Measurements from ENCODE around the gene GYG2. TPM values are rescaled to one million over a fixed set of nuclear protein-coding genes. Genes with fewer than 3 reads are reported as not detected.

The GYG2 gene
- total RNA-seq, 2 donors from 2014 or later: 4.3 to 6.0 TPM

DNA sequence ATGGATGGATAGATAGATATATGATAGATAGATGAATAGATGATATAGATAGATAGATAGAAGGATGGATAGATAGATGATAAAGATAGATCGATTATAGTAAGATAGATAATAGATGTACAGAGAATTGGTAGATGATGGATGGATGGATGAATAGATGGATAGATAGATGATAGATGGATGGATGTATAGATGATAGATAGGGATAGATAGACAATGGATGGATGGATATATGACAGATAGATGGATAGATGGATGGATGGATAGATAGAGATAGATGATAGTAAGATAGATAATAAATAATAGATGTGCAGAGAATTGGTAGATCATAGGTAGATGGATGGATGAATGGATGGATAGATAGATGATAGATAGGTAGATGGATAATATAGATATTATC is 12.2 kb downstream of the GYG2 start:
- Histone ChIP-seq H3K27me3 (no peaks in the 10 kb centered on the region), H3K27ac (no peak overlapping the region), H3K9me3 (peaks cover 0 to 14% of the 10 kb centered on the region in 2 donors), H3K36me3 (no peaks in the 10 kb centered on the region), H3K4me3 (no peak overlapping the region), H3K4me1 (no peaks in the 10 kb centered on the region)
- TF ChIP-seq CTCF (IDR thresholded peaks at IDR 0.05): no peak
- no peak for DNase-seq (ENCODE audit: low spot score)

- TF ChIP-seq CTCF (IDR thresholded peaks at IDR 0.05): no peak
- H3K4me1 ChIP-seq: no peaks in the 10 kb centered on the region
- no peaks in the 10 kb centered on the region for H3K36me3 ChIP-seq
- no peak overlapping the region for H3K27ac ChIP-seq
- no peak for DNase-seq (ENCODE audit: low spot score)
- no peak overlapping the region for H3K4me3 ChIP-seq
- peaks cover 0 to 14% of the 10 kb centered on the region in 2 donors for H3K9me3 ChIP-seq
- H3K27me3 ChIP-seq: no peaks in the 10 kb centered on the region
Measured at GRCh38 chrX:2841537-2841936, 12.8 kb downstream of the GYG2 start.

GRCh38 chrX:2846992-2847391 is 18.3 kb downstream of the GYG2 start:
- no peaks in the 10 kb centered on the region for H3K36me3 ChIP-seq
- no peak for TF ChIP-seq CTCF (IDR thresholded peaks at IDR 0.05)
- H3K9me3 ChIP-seq: no peaks in the 10 kb centered on the region
- no peak overlapping the region for H3K4me3 ChIP-seq
- no peaks in the 10 kb centered on the region for H3K4me1 ChIP-seq
- DNase-seq (ENCODE audit: low spot score): no peak
- no peak overlapping the region for H3K27ac ChIP-seq
- no peaks in the 10 kb centered on the region for H3K27me3 ChIP-seq

DNA sequence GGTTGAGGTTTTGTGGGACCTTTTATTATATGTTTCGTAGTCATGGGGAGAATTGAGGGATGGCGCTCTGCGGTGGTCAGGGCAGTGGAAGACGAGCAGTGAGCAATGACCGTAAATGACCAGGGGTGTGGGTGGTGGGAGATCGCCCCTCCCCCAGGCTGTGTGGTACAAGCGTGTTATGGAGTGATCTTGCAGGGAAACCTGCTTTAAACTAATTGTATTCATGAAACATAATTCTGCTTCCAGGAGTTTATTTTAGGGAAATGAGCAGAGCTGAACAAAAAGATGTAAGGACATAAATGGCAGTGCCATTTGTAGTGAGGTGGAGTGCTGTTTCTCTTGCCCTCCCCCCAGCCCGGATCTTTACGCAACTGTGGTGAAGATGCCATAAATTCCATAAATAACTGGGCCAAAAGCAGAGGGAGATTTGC is 20.2 kb downstream of the GYG2 start:
- Histone ChIP-seq H3K4me3 (no peak overlapping the region), H3K4me1 (no peaks in the 10 kb centered on the region), H3K27me3 (no peaks in the 10 kb centered on the region), H3K9me3 (no peaks in the 10 kb centered on the region), H3K36me3 (no peaks in the 10 kb centered on the region), H3K27ac (no peak overlapping the region)
- no peak for TF ChIP-seq CTCF (IDR thresholded peaks at IDR 0.05)
- DNase-seq (ENCODE audit: low spot score): no peak

GRCh38 chrX:2854918-2855317 is 26.2 kb downstream of the GYG2 start:
- H3K36me3 ChIP-seq: no peaks in the 10 kb centered on the region
- no peaks in the 10 kb centered on the region for H3K27me3 ChIP-seq
- no peak overlapping the region for H3K4me3 ChIP-seq
- no peak overlapping the region for H3K27ac ChIP-seq
- no peak for TF ChIP-seq CTCF (IDR thresholded peaks at IDR 0.05)
- no peak for DNase-seq (ENCODE audit: low spot score)
- no peaks in the 10 kb centered on the region for H3K4me1 ChIP-seq
- H3K9me3 ChIP-seq: no peaks in the 10 kb centered on the region

DNA sequence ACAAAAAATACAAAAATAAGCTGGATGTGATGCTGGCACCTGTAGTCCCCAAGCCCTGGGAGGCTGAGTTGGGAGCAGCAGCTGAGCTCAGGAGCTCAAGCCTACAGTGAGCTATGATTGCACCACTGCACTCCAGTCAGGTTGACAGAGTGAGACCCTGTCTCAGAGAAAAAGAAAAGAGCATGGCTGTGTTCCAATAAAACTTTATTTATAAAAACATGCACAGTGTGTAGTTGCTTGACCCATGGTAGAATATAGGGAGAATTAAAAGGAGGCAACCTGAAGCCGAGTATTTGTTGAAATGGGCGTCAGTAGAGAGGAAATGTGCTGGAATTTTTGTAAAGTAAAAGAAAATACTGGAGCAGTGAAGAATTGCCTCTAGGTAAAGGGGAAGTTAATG is 27.0 kb downstream of the GYG2 start:
- TF ChIP-seq CTCF (IDR thresholded peaks at IDR 0.05): no peak
- Histone ChIP-seq H3K4me3 (no peak overlapping the region), H3K4me1 (no peaks in the 10 kb centered on the region), H3K27me3 (no peaks in the 10 kb centered on the region), H3K36me3 (no peaks in the 10 kb centered on the region), H3K9me3 (no peaks in the 10 kb centered on the region), H3K27ac (no peak overlapping the region)
- DNase-seq (ENCODE audit: low spot score): no peak

Measured in right atrium auricular region (tissue), 2 donors.